H1 (cell line): ENCODE results near the gene AGFG2. TPM values are rescaled to one million over a fixed set of nuclear protein-coding genes. Genes with fewer than 3 reads are reported as not detected.

ENCODE experiments used
- CTCF ChIA-PET: fragments of 300-600 bp; sonication (Branson Sonifier 250); formaldehyde crosslinking; loops from one replicate; lab custom pipeline; 2021; ENCODE audit not compliant: partially characterized antibody; lab: Charles Lee
- POLR2A ChIA-PET: fragments of 300-600 bp; sonication (Branson Sonifier 250); formaldehyde crosslinking; loops from one replicate; lab custom pipeline; 2021; ENCODE audit warnings: inconsistent platforms; ENCODE audit not compliant: partially characterized antibody; lab: Charles Lee
- DNase-seq, 2 experiments: peaks; one replicate each; pipeline versions ENCODE4 v3.0.0 to v3.0.0-alpha.2; 2010 to 2022; ENCODE audit warnings: low spot score in 2 of 2, low read depth in 1 of 2, mixed read lengths in 1 of 2
- FAIRE-seq: peaks from 2 replicates; lab custom pipeline; 2011; peaks lifted over from hg19 to GRCh38; lab: Jason Lieb, UNC
- H2AFZ ChIP-seq: 2 replicates; pipeline ENCODE4 v1.8.1; 2012; ENCODE audit warnings: low read length, inconsistent platforms
- H2AK5ac ChIP-seq: 2 replicates; pipeline ENCODE4 v1.6.1; 2013; ENCODE audit warnings: low read depth, low read length
- H2BK120ac ChIP-seq: replicated peaks from 2 replicates; pipeline ENCODE3; 2013; ENCODE audit warnings: low read depth, low read length, inconsistent platforms
- H2BK12ac ChIP-seq: 2 replicates; pipeline ENCODE4 v1.6.1; 2013; ENCODE audit warnings: low read depth, low read length
- H2BK15ac ChIP-seq: 2 replicates; pipeline ENCODE4 v1.6.1; 2013; ENCODE audit warnings: low read length
- H2BK20ac ChIP-seq: 2 replicates; pipeline ENCODE4 v1.6.1; 2013; ENCODE audit warnings: low read length
- H2BK5ac ChIP-seq: 2 replicates; pipeline ENCODE4 v1.6.1; 2013; ENCODE audit warnings: low read depth, low read length
- H3K14ac ChIP-seq: 2 replicates; pipeline ENCODE4 v1.6.1; 2013; ENCODE audit warnings: inconsistent platforms; ENCODE audit not compliant: insufficient read length
- H3K18ac ChIP-seq: 2 replicates; pipeline ENCODE4 v1.6.1; 2013; ENCODE audit warnings: low read length; ENCODE audit errors: extremely low read depth
- H3K23ac ChIP-seq: 2 replicates; pipeline ENCODE4 v1.6.1; 2013; ENCODE audit warnings: inconsistent platforms; ENCODE audit not compliant: insufficient read length
- H3K23me2 ChIP-seq: 2 replicates; pipeline ENCODE4 v1.6.1; 2013; ENCODE audit warnings: low read depth, low read length
- H3K27ac ChIP-seq: 2 replicates; pipeline ENCODE4 v1.6.1; 2011; ENCODE audit warnings: low read depth, low read length, inconsistent platforms
- H3K27me3 ChIP-seq, 4 experiments: replicated peaks in 1 of 4; 1 replicate in 1 of 4; 2 replicates in 3 of 4; pipeline versions ENCODE4 v1.6.1 to v1.8.1; 2011 to 2013; ENCODE audit warnings: low read length in 3 of 4, mild to moderate bottlenecking in 3 of 4, inconsistent platforms in 2 of 4, mixed read lengths in 2 of 4, moderate library complexity in 1 of 4; ENCODE audit not compliant: control insufficient read depth in 3 of 4, insufficient read depth in 3 of 4; ENCODE audit errors: extremely low read depth in 1 of 4
- H3K36me3 ChIP-seq, 4 experiments: 2 replicates each; pipeline versions ENCODE4 v1.6.1 to v1.8.1; 2011 to 2013; ENCODE audit warnings: mild to moderate bottlenecking in 4 of 4, low read length in 3 of 4, moderate library complexity in 2 of 4, control low read depth in 1 of 4, inconsistent platforms in 1 of 4; ENCODE audit not compliant: insufficient read depth in 4 of 4, control insufficient read depth in 2 of 4
- H3K4ac ChIP-seq: replicated peaks from 2 replicates; pipeline ENCODE3; 2013; ENCODE audit warnings: low read length, low read depth, mixed read lengths, inconsistent platforms; ENCODE audit not compliant: insufficient read length
- H3K4me1 ChIP-seq, 4 experiments: replicated peaks in 1 of 4; 1 replicate in 1 of 4; 2 replicates in 3 of 4; pipeline versions ENCODE4 v1.6.1 to v1.8.1; 2011 to 2013; ENCODE audit warnings: low read length in 3 of 4, inconsistent platforms in 2 of 4, mixed read lengths in 1 of 4; ENCODE audit not compliant: insufficient read depth in 4 of 4, control insufficient read depth in 3 of 4
- H3K4me2 ChIP-seq, 2 experiments: 2 replicates each; pipeline versions ENCODE4 v1.6.1 to v1.8.1; 2011 to 2013; ENCODE audit warnings: low read depth in 2 of 2, low read length in 2 of 2, control low read depth in 1 of 2, inconsistent platforms in 1 of 2, mild to moderate bottlenecking in 1 of 2; ENCODE audit not compliant: insufficient read depth in 1 of 2
- H3K4me3 ChIP-seq, 4 experiments: fragments of 200-600, 300-600 bp in 1 of 4; sonication (generic), shearing (Covaris generic), sonication (Bioruptor Twin) in 1 of 4; 2 replicates each; pipeline versions ENCODE4 v1.5.1 to v1.8.1; 2011 to 2016; ENCODE audit warnings: low read length in 4 of 4, low read depth in 3 of 4, control low read depth in 2 of 4, inconsistent platforms in 2 of 4, mild to moderate bottlenecking in 2 of 4, mixed read lengths in 1 of 4, moderate library complexity in 1 of 4; ENCODE audit not compliant: insufficient read depth in 2 of 4; ENCODE audit errors: extremely low read depth in 1 of 4
- H3K56ac ChIP-seq: replicated peaks from 2 replicates; pipeline ENCODE3; 2013; ENCODE audit warnings: low read depth, mild to moderate bottlenecking, mixed read lengths, low read length, inconsistent platforms; ENCODE audit not compliant: insufficient read length
- H3K79me1 ChIP-seq: 2 replicates; pipeline ENCODE4 v1.6.1; 2013; ENCODE audit warnings: low read depth, low read length, control low read depth
- H3K79me2 ChIP-seq, 2 experiments: 2 replicates each; pipeline versions ENCODE4 v1.6.1 to v1.8.1; 2012 to 2013; ENCODE audit warnings: low read length in 2 of 2, mild to moderate bottlenecking in 2 of 2, inconsistent platforms in 1 of 2; ENCODE audit not compliant: insufficient read depth in 2 of 2, control insufficient read depth in 1 of 2
- H3K9ac ChIP-seq, 4 experiments: replicated peaks in 1 of 4; 1 replicate in 1 of 4; 2 replicates in 3 of 4; pipeline versions ENCODE4 v1.6.1 to v1.8.1; 2011 to 2013; ENCODE audit warnings: low read depth in 3 of 4, low read length in 3 of 4, control low read depth in 2 of 4, mild to moderate bottlenecking in 2 of 4, moderate library complexity in 2 of 4, inconsistent platforms in 1 of 4; ENCODE audit errors: extremely low read depth in 1 of 4
- H3K9me3 ChIP-seq, 2 experiments: 2 replicates each; pipeline versions ENCODE4 v1.6.1 to v1.8.1; 2012 to 2013; ENCODE audit warnings: mild to moderate bottlenecking in 2 of 2, moderate library complexity in 2 of 2, control low read depth in 1 of 2, inconsistent platforms in 1 of 2, low read depth in 1 of 2, low read length in 1 of 2, mixed read lengths in 1 of 2; ENCODE audit not compliant: insufficient read depth in 2 of 2
- H4K20me1 ChIP-seq, 2 experiments: replicated peaks in 1 of 2; 2 replicates each; pipeline versions ENCODE3 to v1.8.1; 2011 to 2013; ENCODE audit warnings: inconsistent platforms in 2 of 2, low read length in 2 of 2, mild to moderate bottlenecking in 1 of 2; ENCODE audit not compliant: insufficient read depth in 2 of 2, control insufficient read depth in 1 of 2
- H4K5ac ChIP-seq: 2 replicates; pipeline ENCODE4 v1.6.1; 2013; ENCODE audit warnings: low read length, low read depth, mixed read lengths, inconsistent platforms; ENCODE audit not compliant: insufficient read length
- H4K8ac ChIP-seq: 2 replicates; pipeline ENCODE4 v1.8.0; 2013; ENCODE audit warnings: mild to moderate bottlenecking, moderate library complexity, low read length, inconsistent platforms; ENCODE audit not compliant: insufficient read depth; ENCODE audit errors: extremely low read depth
- H4K91ac ChIP-seq: replicated peaks from 2 replicates; pipeline ENCODE3; 2013; ENCODE audit warnings: low read length, mixed read lengths, inconsistent platforms; ENCODE audit not compliant: insufficient read length
- BCL11A ChIP-seq, 2 experiments: IDR thresholded peaks; one replicate each; pipeline ENCODE4 v1.6.1; 2011; ENCODE audit warnings: low read depth in 2 of 2, low read length in 2 of 2, mild to moderate bottlenecking in 2 of 2
- CBX8 ChIP-seq: fragments of 300-800, 300-1000 bp; sonication (generic); IDR thresholded peaks from 2 replicates; pipeline ENCODE4 v1.7.1; 2016; ENCODE audit warnings: low read depth, low read length, borderline replicate concordance
- FOSL1 ChIP-seq: IDR thresholded peaks from 2 replicates; pipeline ENCODE4 v1.6.1; 2011; ENCODE audit warnings: mild to moderate bottlenecking, low read depth, low read length, moderate library complexity; ENCODE audit not compliant: insufficient read depth
- KDM1A ChIP-seq: fragments of 200-600, 300-600 bp; sonication (generic); IDR thresholded peaks from 2 replicates; pipeline ENCODE4 v1.7.1; 2016; ENCODE audit warnings: mild to moderate bottlenecking, low read length, borderline replicate concordance
- KDM5A ChIP-seq: fragments of 200-600 bp; IDR thresholded peaks from 2 replicates; pipeline ENCODE4 v1.7.1; 2012; ENCODE audit warnings: mild to moderate bottlenecking, low read length, inconsistent platforms, mixed read lengths
- SIN3A ChIP-seq, 2 experiments: IDR thresholded peaks in 1 of 2; conservative IDR thresholded peaks in 1 of 2; 2 replicates each; pipeline ENCODE4 v1.6.1; 2011 to 2012; ENCODE audit warnings: low read length in 2 of 2, improper control_type of control experiment in 1 of 2, low read depth in 1 of 2, mild to moderate bottlenecking in 1 of 2
- SIRT6 ChIP-seq: IDR thresholded peaks from one replicate; pipeline ENCODE4 v1.7.1; 2012; ENCODE audit warnings: low read length, inconsistent platforms
- SIX5 ChIP-seq: IDR thresholded peaks from 2 replicates; pipeline ENCODE4 v1.6.1; 2011; ENCODE audit warnings: mild to moderate bottlenecking, low read depth, low read length
- SP4 ChIP-seq: IDR thresholded peaks from 2 replicates; pipeline ENCODE4 v1.6.1; 2012; ENCODE audit warnings: low read length, inconsistent platforms
- TAF7 ChIP-seq: optimal IDR thresholded peaks from 2 replicates; pipeline ENCODE3; 2011; ENCODE audit warnings: low read depth, mild to moderate bottlenecking, inconsistent platforms, low read length, moderate library complexity, borderline replicate concordance
- TEAD4 ChIP-seq: IDR thresholded peaks from 2 replicates; pipeline ENCODE4 v1.6.1; 2012; ENCODE audit warnings: low read depth, low read length, inconsistent platforms, mixed read lengths
- WGBS, 2 experiments: shearing (Covaris generic) in 1 of 2; methylation state at CpG; one replicate each; pipeline versions ENCODE4 v1.1.6 to v1.1.7; 2013 to 2015; ENCODE audit warnings: low lambda C conversion rate in 2 of 2, mixed read lengths in 2 of 2, inconsistent platforms in 1 of 2, low coverage in 1 of 2, missing lambda C conversion rate in 1 of 2; ENCODE audit not compliant: insufficient replicate concordance in 2 of 2, insufficient coverage in 1 of 2, insufficient read length in 1 of 2; ENCODE audit errors: extremely low coverage in 1 of 2, missing lambda C conversion rate in 1 of 2; 5-methylcytosine and 5-hydroxymethylcytosine counted together
- polyA plus RNA-seq, 7 experiments: library from polyadenylated mRNA; depleted of rRNA in 3 of 7; stranded (reverse) in 5 of 7; unstranded in 2 of 7; fragments of >200 nt in 5 of 7; fragments of 200-250 nt in 2 of 7; gene quantifications; 1 replicate in 5 of 7; 2 replicates in 1 of 7; 4 replicates in 1 of 7; pipeline versions ENCODE4 v1.2.1 to v1.2.3, GENCODE V29; 2011 to 2013; ENCODE audit warnings: missing spikeins in 2 of 7, mixed read lengths in 2 of 7
- total RNA-seq: library from RNA; stranded (reverse); fragmentation: NEBNext Ultra II Directional; extraction: Animal tissue kit (Norgen Biotek cat#: 25700); gene quantifications from 2 replicates; pipeline ENCODE4 v1.2.1, GENCODE V29; 2021

The AGFG2 gene
- total and polyA plus RNA-seq, 2 of the 8 experiments (the other 6 are each of a cell fraction or from before 2014, with no cell fraction given), result 7.6 to 11.2 TPM

- Histone ChIP-seq H4K8ac (no peak overlapping the region), H4K91ac (peak overlapping the region; percentile 12), H3K23ac (no peak overlapping the region), H3K79me2 (peaks cover 0 to 11% of the 10 kb centered on the region in 2 experiments; a peak in 1 of 4 replicates), H3K4me1 (peaks cover 0 to 22% (median 13%) of the 10 kb centered on the region in 4 experiments; a peak in 6 of 7 replicates), H3K36me3 (peaks cover 15 to 26% (median 18%) of the 10 kb centered on the region in 4 experiments), H3K79me1 (peaks cover 5% of the 10 kb centered on the region), H4K5ac (no peak overlapping the region), H3K4me3 (peak overlapping the region in 2 of 4 experiments; percentile 4 to 80; a peak in 4 of 8 replicates), H3K56ac (no peak overlapping the region), H3K4ac (no peak overlapping the region), H2BK20ac (no peak overlapping the region), H3K9ac (peak overlapping the region in 1 of 4 experiments; percentile 31; a peak in 1 of 7 replicates), H3K18ac (no peak overlapping the region), H2AFZ (no peak overlapping the region), H2BK5ac (peak overlapping the region; percentile 76; the same call in 1 of the 2 replicates), H3K27me3 (peaks cover 0 to 2% (median 0%) of the 10 kb centered on the region in 4 experiments; a peak in 1 of 7 replicates), H3K27ac (peak overlapping the region; percentile 29), H2AK5ac (0 out of 2 replicates have a peak overlapping the region, but pooled peaks have one; percentile 56), H2BK120ac (no peak overlapping the region), H2BK12ac (peak overlapping the region; percentile 30; the same call in 1 of the 2 replicates), H3K14ac (no peak overlapping the region), H3K4me2 (peak overlapping the region; percentile 75 to 92), H3K23me2 (peaks cover 17% of the 10 kb centered on the region), H2BK15ac (no peak overlapping the region), H4K20me1 (peaks cover 2 to 14% of the 10 kb centered on the region in 2 experiments), H3K9me3 (no peaks in the 10 kb centered on the region)
- ChIA-PET CTCF (interaction anchor here (0.6 to 11.4 kb wide), 17 partner anchors 11 to 1820 kb away, joined by 3 to 171 read pairs (median 4); partner anchors contain the start of genes POP7 and SAP25), POLR2A (interaction anchor here (1.0 to 10.0 kb wide), 13 partner anchors 9 to 154 kb away, joined by 3 to 172 read pairs (median 4); partner anchors contain the start of genes PCOLCE, PPP1R35, SAP25 and ZCWPW1)
- 79% methylated on average over 23 of the region's 23 CpGs; no CpG with 5 or more reads in 1 of the 2 experiments for WGBS, 2 experiments
- DNase-seq (no peak), FAIRE-seq (no peak)
- TF ChIP-seq BCL11A (IDR thresholded peaks at IDR 0.05; ENCODE audit: low read depth in 2 of 2, low read length in 2 of 2) (no peak), FOSL1 (no peak), TAF7 (no peak), SIRT6 (no peak), TEAD4 (no peak), KDM5A (no peak), SIX5 (no peak), SP4 (no peak), CBX8 (no peak), KDM1A (no peak), SIN3A (conservative IDR thresholded peaks at IDR 0.05 in 1 of 2, IDR thresholded peaks at IDR 0.05 in 1 of 2; ENCODE audit: low read depth in 1 of 2, low read length in 2 of 2) (no peak)
Observed at GRCh38 chr7:100583132-100584053, 44.4 kb downstream of the AGFG2 start.
